SW 1271 (cell line): ENCODE measurements around the gene C17orf67.

ENCODE experiments used
- DNase-seq, 2 experiments: peaks; one replicate each; lab custom pipeline; 2025; lab: John Stamatoyannopoulos, UW

The C17orf67 gene

GRCh38 chr17:56833809-56834379 is at the start of gene C17orf67, which contains the start of gene DGKE:
Gene C17orf67, minus strand, starts transcription at chr17:56833920. Its CDS starts 18,110 bp downstream, at chr17:56815810.
Gene DGKE, plus strand, starts transcription at chr17:56834151. Its CDS starts 645 bp downstream, at chr17:56834796.
- peak; percentile 77 to 87 for DNase-seq

GRCh38 chr17:56881685-56882295 is 48.1 kb upstream of the C17orf67 start:
- DNase-seq = no peak

DNA sequence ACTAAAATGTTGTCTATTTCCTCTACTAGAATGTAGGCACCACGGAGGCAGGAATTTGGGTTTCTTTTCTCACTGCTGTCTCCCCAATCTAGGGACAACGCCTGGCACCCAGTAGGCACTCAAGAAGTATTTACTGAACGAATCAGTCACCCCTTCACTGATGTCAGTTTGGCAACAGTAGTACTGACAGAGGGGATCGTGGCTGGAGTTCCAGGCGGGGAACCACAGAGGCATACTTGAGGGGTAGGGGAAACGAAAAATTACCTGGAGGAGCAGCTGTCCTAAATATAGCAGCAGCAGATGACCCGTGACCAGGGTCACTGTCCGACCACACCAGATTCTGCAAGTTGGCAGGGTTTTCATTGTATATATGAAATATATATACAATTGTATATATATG is 46.9 kb upstream of the C17orf67 start:
- no peak for DNase-seq

GRCh38 chr17:56880133-56880532 is 46.4 kb upstream of the C17orf67 start:
- DNase-seq = no peak

DNA sequence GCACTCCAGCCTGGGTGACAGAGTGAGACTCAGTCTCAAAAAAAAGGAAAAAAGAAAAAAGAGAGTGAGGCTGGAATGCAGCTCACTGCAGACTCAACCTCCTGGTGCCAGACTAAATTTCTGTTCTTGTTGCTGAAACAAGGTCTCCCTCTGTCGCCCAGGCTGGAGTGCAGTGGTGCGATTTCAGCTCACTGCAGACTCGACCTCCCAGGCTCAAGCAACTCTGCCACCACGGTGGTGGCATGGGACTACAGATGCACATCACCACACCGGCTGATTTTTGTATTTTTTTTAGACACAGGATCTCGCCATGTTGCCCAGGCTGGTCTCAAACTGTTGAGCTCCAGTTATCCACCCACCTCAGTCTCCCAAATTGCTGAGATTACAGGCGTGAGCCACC is 45.6 kb upstream of the C17orf67 start:
- no peak for DNase-seq

DNA sequence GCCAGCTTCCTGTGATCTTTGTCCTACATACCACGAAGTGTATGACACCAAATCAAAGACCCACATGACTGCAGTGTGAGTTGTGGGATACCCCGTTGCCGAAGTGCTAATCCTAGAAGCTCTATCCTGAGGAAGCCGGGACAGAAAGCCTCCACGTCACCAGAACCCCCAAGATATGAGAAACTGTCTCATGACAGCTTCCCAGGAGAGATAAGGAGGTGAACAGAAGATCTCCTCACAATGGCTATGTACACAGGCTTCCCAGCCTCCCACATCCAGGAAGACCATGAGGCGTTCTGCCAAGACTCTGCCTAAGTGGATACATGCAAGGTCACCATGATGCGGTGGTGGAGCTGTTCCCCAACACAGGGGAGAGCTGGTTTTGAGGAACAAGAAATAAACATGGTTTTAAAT is 43.1 kb upstream of the C17orf67 start:
- no peak for DNase-seq

DNA sequence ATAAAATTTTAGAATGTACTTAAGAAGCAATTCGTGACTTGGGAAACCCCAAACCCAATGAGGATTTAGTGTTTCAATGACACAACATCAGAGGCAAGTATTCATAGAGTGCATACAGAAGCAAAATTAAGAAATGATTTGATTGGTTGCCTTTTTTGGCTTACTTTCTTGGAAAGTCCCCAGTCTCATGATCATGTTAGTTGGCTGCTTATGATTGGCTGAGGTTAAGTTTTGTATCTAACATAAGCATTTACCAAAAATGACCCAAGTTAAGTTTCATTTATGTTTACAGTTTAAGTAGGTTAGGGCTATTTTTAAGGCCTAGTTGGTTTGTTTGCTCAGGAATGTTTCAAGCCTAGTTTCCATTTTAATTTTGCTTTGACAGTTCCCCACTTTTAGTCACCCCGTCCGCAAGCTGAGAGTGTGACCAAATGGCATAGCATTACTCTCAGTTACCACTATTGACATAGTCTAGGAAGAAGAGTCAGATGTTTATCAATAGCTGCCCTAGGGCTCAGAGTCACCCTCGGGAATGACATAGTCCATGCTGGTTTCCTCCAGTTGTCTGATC is 36.4 kb upstream of the C17orf67 start:
- DNase-seq = no peak

DNA sequence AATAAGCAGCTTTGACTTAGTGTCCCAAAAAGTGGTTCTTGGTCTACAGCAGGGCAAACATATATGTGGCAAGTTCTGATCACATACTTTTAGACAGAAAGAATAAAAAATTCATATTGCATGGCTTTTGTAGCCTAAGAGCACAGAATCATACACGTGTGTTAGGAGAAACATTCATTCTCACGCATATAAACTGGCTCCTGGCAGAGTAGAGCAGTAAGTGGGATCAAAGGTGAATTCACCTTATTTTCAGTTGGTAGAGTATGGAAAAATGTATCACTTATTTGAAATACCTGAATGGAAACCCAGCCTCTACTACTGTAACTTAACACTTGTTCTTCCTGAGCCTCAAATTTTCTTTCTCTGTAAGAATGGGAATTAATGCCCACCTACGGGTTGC is 35.0 kb upstream of the C17orf67 start:
- DNase-seq = no peak

DNA sequence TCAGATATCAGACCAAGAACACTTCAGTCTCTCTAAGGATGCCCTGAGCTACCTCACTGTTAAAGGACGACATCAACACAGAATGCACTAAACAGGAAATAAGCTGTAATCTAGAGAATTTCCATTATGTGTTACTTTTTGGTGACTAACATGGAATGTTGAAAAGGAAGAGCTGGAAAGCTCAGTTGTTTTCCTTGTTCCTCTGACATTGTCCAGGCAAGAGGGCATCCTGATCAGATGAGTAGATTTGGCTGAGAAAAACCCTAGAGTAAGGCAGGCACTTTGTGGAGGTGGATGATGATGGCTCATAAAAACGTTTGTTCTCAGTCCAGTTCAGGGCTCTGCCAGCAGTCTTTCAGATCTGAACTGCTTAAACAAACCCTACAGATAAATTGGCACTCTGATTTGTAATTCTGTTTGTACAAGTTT is 34.2 kb upstream of the C17orf67 start:
- DNase-seq = peak in 1 of 2 experiments; percentile 21

DNA sequence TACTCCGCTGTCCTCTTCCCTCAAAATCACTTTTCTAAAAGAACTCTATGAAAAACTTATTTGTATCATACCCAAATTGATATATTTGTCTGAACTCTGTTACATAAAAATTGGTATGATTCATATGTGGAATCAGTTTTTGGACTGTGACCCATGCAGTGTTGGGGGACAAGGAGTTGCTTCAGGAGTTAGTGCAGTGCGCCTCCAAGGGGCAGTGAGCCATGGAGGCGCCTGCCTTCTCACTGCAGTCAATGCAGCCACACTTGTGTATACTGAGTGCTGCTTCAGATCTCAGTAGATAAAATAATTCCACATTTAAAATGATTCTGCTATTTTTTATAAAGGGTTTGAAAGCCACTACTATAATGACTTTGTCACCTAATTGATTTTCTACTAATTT is 32.8 kb upstream of the C17orf67 start:
- no peak for DNase-seq

GRCh38 chr17:56866076-56866475 is 32.4 kb upstream of the C17orf67 start:
- DNase-seq = no peak

DNA sequence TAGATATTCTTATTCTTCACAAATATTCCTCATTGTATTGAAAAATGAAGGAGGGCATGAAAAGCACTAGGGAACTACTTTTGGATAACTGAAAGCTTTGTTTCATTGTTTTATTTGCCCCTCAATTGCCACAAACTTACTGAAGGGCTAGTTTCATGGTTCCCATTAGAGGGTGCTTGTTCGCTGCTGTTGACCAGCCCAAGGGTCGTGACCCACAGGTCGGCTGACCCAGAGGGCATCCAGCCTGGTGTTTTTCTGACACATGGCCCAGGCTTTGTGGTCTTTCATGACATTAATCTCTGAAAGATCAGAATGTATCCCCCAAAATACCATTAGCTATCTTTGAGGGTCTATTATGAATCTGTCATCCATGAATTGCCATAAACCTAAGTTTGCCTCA is 30.3 kb upstream of the C17orf67 start:
- DNase-seq = no peak

GRCh38 chr17:56861899-56862298 is 28.2 kb upstream of the C17orf67 start:
- no peak for DNase-seq

DNA sequence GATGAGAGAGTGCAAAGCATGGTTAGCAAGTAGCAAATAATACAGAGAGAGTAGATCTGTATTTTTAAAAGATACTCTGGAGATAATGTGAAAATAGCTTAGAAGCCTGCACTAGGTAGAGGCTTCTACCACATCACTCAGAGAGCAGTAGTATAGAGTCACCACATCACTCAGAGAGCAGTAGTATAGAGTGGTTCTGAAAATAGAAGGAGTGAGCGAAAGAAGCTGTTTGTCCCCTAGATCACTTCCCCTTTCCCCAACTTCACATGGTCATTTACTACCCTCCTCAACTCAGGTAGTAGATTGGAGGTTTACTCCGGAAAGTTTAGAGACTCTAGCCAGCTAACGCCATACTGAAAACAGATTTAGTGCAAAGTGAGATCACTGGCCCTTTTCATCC is 17.3 kb upstream of the C17orf67 start:
- DNase-seq = no peak

- no peak for DNase-seq
These were observed 16.9 kb upstream of the C17orf67 start for GRCh38 chr17:56850591-56850990.

DNA sequence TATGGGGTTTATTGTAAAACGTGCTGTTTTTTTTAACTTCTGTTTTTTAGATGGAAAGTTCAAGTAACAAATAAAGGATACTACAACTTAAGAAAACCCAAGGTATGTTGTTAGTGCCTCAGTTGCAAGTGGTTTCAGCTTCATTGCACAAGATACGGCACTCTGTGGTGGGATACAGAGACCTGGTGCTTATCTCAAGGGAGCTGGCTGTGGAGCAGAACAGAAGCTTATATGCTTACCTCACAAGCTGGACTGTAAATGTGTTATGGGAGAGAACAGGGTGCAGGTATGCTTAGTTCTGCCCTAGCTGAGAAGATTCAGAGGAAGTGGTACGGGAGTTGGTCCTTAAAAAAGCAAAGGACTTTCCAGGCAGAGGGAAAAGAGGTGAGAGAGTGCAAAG is 15.4 kb upstream of the C17orf67 start:
- no peak for DNase-seq

GRCh38 chr17:56847106-56847505 is 13.4 kb upstream of the C17orf67 start:
- no peak for DNase-seq

GRCh38 chr17:56845934-56846333 is 12.2 kb upstream of the C17orf67 start:
- no peak for DNase-seq

- DNase-seq = no peak
These were observed 8.9 kb upstream of the C17orf67 start for GRCh38 chr17:56842577-56842976.

DNA sequence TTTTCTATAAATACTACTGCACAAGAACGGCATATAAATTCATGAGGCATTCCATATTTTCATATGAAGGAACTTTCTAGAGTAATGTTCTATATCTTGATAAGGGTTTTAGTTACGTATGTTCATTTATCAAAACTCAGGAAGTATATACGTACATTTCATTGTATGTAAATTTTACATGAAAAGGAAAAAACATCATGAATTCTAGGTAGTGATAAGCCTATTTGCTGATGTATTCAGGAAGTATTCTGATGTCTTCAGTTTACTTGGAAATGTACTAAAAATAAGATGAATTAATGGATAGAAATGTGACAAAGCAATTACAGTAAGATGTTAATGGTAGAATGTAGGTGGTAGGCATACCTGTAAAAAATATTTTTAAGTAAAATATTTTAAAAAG is 5.0 kb upstream of the C17orf67 start:
- no peak for DNase-seq

GRCh38 chr17:56835264-56835585 is 1.5 kb upstream of the C17orf67 start:
- no peak for DNase-seq

GRCh38 chr17:56834380-56835263 is 902 bp upstream of the C17orf67 start:
- DNase-seq = peak in 1 of 2 experiments; percentile 62
